PC-3 (cell line): ENCODE results near the gene NMNAT2.

Experiments
- CTCF ChIP-seq: fragments of 300-600 bp; sonication (generic); conservative IDR thresholded peaks from 2 replicates; pipeline ENCODE4 v1.5.1; 2017; ENCODE audit warnings: antibody characterized with exemption, low read depth, mild to moderate bottlenecking, low read length
- EZH2 ChIP-seq: fragments of 300-600 bp; sonication (generic); IDR thresholded peaks from one replicate; pipeline ENCODE4 v1.6.1; 2017; ENCODE audit warnings: antibody characterized with exemption, mild to moderate bottlenecking, low read length; ENCODE audit not compliant: unreplicated experiment
- EZH2phosphoT487 ChIP-seq: fragments of 300-600 bp; sonication (generic); IDR thresholded peaks from 2 replicates; pipeline ENCODE4 v1.6.1; 2018; ENCODE audit warnings: mild to moderate bottlenecking, antibody characterized with exemption, low read length, borderline replicate concordance

GRCh38 chr1:183432548-183432875, 14.3 kb upstream of the NMNAT2 start:
- TF ChIP-seq CTCF (no peak), EZH2 (no peak), EZH2phosphoT487 (no peak)
